Parathyroid adenoma (tissue), 2 donors: ENCODE data around the gene OSBP.

Experiments used
- H2AFZ ChIP-seq: fragments of 300-600 bp; sonication (generic); one replicate; pipeline ENCODE4 v1.7.0; 2017; ENCODE audit warnings: antibody characterized with exemption, mild to moderate bottlenecking
- H3K27ac ChIP-seq: fragments of 300-600 bp; sonication (generic); one replicate; pipeline ENCODE4 v1.7.0; 2017
- H3K27me3 ChIP-seq: fragments of 300-600 bp; sonication (generic); one replicate; pipeline ENCODE4 v1.7.0; 2017; ENCODE audit warnings: low read length; ENCODE audit not compliant: control insufficient read depth, insufficient read depth
- H3K36me3 ChIP-seq: fragments of 300-600 bp; sonication (generic); one replicate; pipeline ENCODE4 v1.7.0; 2017; ENCODE audit warnings: low read length; ENCODE audit not compliant: control insufficient read depth, insufficient read depth
- H3K4me1 ChIP-seq: fragments of 300-600 bp; sonication (generic); one replicate; pipeline ENCODE4 v1.7.0; 2017; ENCODE audit warnings: control low read depth
- H3K4me2 ChIP-seq: fragments of 300-600 bp; sonication (generic); one replicate; pipeline ENCODE4 v1.7.0; 2017; ENCODE audit warnings: low read length
- H3K4me3 ChIP-seq: fragments of 300-600 bp; sonication (generic); one replicate; pipeline ENCODE4 v1.7.0; 2017; ENCODE audit warnings: low read depth, low read length
- H3K79me2 ChIP-seq: fragments of 300-600 bp; sonication (generic); one replicate; pipeline ENCODE4 v1.7.0; 2017; ENCODE audit warnings: control low read depth
- H3K9ac ChIP-seq: fragments of 300-600 bp; sonication (generic); one replicate; pipeline ENCODE4 v1.7.0; 2017; ENCODE audit warnings: mild to moderate bottlenecking
- H3K9me3 ChIP-seq: fragments of 300-600 bp; sonication (generic); one replicate; pipeline ENCODE4 v1.7.0; 2017; ENCODE audit warnings: low read length; ENCODE audit not compliant: control insufficient read depth
- CTCF ChIP-seq: fragments of 300-600 bp; sonication (generic); IDR thresholded peaks from one replicate; pipeline ENCODE4 v1.7.0; 2017; ENCODE audit warnings: antibody characterized with exemption, mild to moderate bottlenecking
- donor health status: primary hyperparathyroidism.

Gene OSBP

DNA sequence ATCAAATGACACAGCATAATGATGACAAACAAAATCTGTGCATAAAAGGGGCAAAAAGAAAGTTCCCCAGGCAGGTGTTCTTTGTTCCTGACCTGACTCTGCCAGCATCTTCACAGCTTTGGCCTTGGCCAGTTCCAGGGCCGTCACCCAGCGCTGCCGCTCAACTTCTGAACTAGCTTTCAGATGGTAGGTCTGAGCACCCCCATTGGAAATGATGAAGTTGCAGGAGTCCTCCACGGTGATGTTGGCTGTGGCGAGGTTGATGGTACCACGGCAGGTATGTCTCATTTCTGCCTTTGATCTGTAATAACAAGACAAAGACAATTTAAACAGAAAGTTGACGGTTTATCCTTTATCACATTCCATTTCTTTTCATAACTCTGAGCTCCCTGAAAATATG, 5.3 kb downstream of the OSBP start:
- no peak for TF ChIP-seq CTCF
- Histone ChIP-seq H3K27ac (no peak overlapping the region), H2AFZ (no peak overlapping the region), H3K9me3 (no peaks in the 10 kb centered on the region), H3K36me3 (no peaks in the 10 kb centered on the region), H3K79me2 (peaks cover 27% of the 10 kb centered on the region), H3K4me2 (no peak overlapping the region), H3K9ac (no peak overlapping the region), H3K4me3 (no peak overlapping the region), H3K4me1 (peaks cover 4% of the 10 kb centered on the region), H3K27me3 (no peaks in the 10 kb centered on the region)

GRCh38 chr11:59607703-59608454, 7.7 kb downstream of the OSBP start:
- no peak overlapping the region for H3K9ac ChIP-seq
- no peak overlapping the region for H3K4me3 ChIP-seq
- TF ChIP-seq CTCF: no peak
- no peak overlapping the region for H3K4me2 ChIP-seq
- H3K36me3 ChIP-seq: no peaks in the 10 kb centered on the region
- peaks cover 22% of the 10 kb centered on the region for H3K79me2 ChIP-seq
- H2AFZ ChIP-seq: no peak overlapping the region
- H3K4me1 ChIP-seq: peaks cover 2% of the 10 kb centered on the region
- no peaks in the 10 kb centered on the region for H3K9me3 ChIP-seq
- no peaks in the 10 kb centered on the region for H3K27me3 ChIP-seq
- H3K27ac ChIP-seq: no peak overlapping the region

- no peak for TF ChIP-seq CTCF
- H3K4me3 ChIP-seq: peak overlapping the region; percentile 1
- H3K27ac ChIP-seq: peak overlapping the region; percentile 75
- peaks cover 5% of the 10 kb centered on the region for H3K4me1 ChIP-seq
- no peak overlapping the region for H3K9ac ChIP-seq
- H3K4me2 ChIP-seq: peak overlapping the region; percentile 27
- no peak overlapping the region for H2AFZ ChIP-seq
- no peaks in the 10 kb centered on the region for H3K36me3 ChIP-seq
- peaks cover 17% of the 10 kb centered on the region for H3K79me2 ChIP-seq
- H3K9me3 ChIP-seq: no peaks in the 10 kb centered on the region
- no peaks in the 10 kb centered on the region for H3K27me3 ChIP-seq
These were observed 13.1 kb downstream of the OSBP start for GRCh38 chr11:59602432-59602831.

GRCh38 chr11:59601788-59602187, 13.8 kb downstream of the OSBP start:
- no peaks in the 10 kb centered on the region for H3K27me3 ChIP-seq
- H3K9me3 ChIP-seq: no peaks in the 10 kb centered on the region
- H3K4me1 ChIP-seq: peaks cover 5% of the 10 kb centered on the region
- TF ChIP-seq CTCF: no peak
- H3K27ac ChIP-seq: peak overlapping the region; percentile 75
- H3K9ac ChIP-seq: no peak overlapping the region
- no peak overlapping the region for H2AFZ ChIP-seq
- peak overlapping the region; percentile 1 for H3K4me3 ChIP-seq
- peaks cover 12% of the 10 kb centered on the region for H3K79me2 ChIP-seq
- H3K36me3 ChIP-seq: no peaks in the 10 kb centered on the region
- peak overlapping the region; percentile 47 for H3K4me2 ChIP-seq

- Histone ChIP-seq H3K79me2 (peaks cover 10% of the 10 kb centered on the region), H3K9ac (no peak overlapping the region), H3K27me3 (no peaks in the 10 kb centered on the region), H3K4me1 (peaks cover 5% of the 10 kb centered on the region), H3K9me3 (no peaks in the 10 kb centered on the region), H3K27ac (no peak overlapping the region), H3K4me2 (no peak overlapping the region), H2AFZ (no peak overlapping the region), H3K36me3 (no peaks in the 10 kb centered on the region), H3K4me3 (no peak overlapping the region)
- TF ChIP-seq CTCF: no peak
These were observed 14.9 kb downstream of the OSBP start for GRCh38 chr11:59600636-59601035.
